ENCODE results near the gene OBI1. TPM values are rescaled to one million over a fixed set of nuclear protein-coding genes. Genes with fewer than 3 reads are reported as not detected.

Gene OBI1
- total and polyA plus RNA-seq, 2 donors (not counting 3 experiments of a cell fraction or from before 2014, with no cell fraction given), result 5.0 to 16.1 TPM

GRCh38 chr13:78675112-78675511 is 16.2 kb upstream of the OBI1 start:
- Histone ChIP-seq H3K4me3 (replicated peaks in 1 of 3; ENCODE audit: insufficient read depth in 1 of 3, low read depth in 1 of 3, low read length in 3 of 3) (no peak overlapping the region), H4K20me1 (replicated peaks; ENCODE audit: control insufficient read depth, extremely low read depth, insufficient read depth, low read length) (no peaks in the 10 kb centered on the region), H3K9me3 (replicated peaks; ENCODE audit: control insufficient read depth, insufficient read depth, low read length) (no peaks in the 10 kb centered on the region), H2AFZ (ENCODE audit: low read depth, low read length) (no peak overlapping the region), H3K4me1 (ENCODE audit: control insufficient read depth, extremely low read depth, insufficient read depth, low read length) (no peaks in the 10 kb centered on the region), H3K9ac (replicated peaks; ENCODE audit: extremely low read depth, insufficient read depth, low read length) (no peak overlapping the region), H3K27ac (ENCODE audit: insufficient read depth, low read depth, low read length) (no peak overlapping the region), H3K4me2 (ENCODE audit: insufficient read depth, low read length) (no peak overlapping the region), H3K36me3 (ENCODE audit: control insufficient read depth in 2 of 2, extremely low read depth in 1 of 2, insufficient read depth in 2 of 2, low read length in 2 of 2) (no peaks in the 10 kb centered on the region), H3K27me3 (ENCODE audit: control insufficient read depth in 2 of 2, insufficient read depth in 2 of 2, low read length in 2 of 2) (peaks cover 7 to 21% of the 10 kb centered on the region in 2 experiments), H3K79me2 (ENCODE audit: control insufficient read depth, insufficient read depth, low read length) (no peaks in the 10 kb centered on the region), H3K9me1 (replicated peaks; ENCODE audit: control insufficient read depth, extremely low read depth, insufficient read depth, low read length) (no peaks in the 10 kb centered on the region)
- no TSS peak for BruUV-seq (replicated peaks)
- no peak for DNase-seq (ENCODE audit: low read depth, low spot score)
- no peak for FAIRE-seq
- dilution Hi-C loops (cut with MboI; ENCODE audit: extremely low pct_ligation_motif_present, low sequenced_read_pairs) (no loop called here), intact Hi-C loops (cut with micrococcal nuclease) (no loop called here)
- TF ChIP-seq JUN (IDR thresholded peaks at IDR 0.05; ENCODE audit: borderline replicate concordance, insufficient read depth, insufficient read length, low read depth), result no peak
- TF ChIP-seq EZH2 (IDR thresholded peaks at IDR 0.05; ENCODE audit: borderline replicate concordance, low read depth, low read length, severe bottlenecking), result no peak
- TF ChIP-seq MAX (IDR thresholded peaks at IDR 0.05; ENCODE audit: insufficient read depth, insufficient read length), result no peak
- TF ChIP-seq POLR2AphosphoS5 (IDR thresholded peaks at IDR 0.05; ENCODE audit: insufficient read depth, low read depth, low read length), result no peak
- no peak for TF ChIP-seq POLR2A (IDR thresholded peaks at IDR 0.05; ENCODE audit: low read depth, low read length)
- TF ChIP-seq, protein P1, sequence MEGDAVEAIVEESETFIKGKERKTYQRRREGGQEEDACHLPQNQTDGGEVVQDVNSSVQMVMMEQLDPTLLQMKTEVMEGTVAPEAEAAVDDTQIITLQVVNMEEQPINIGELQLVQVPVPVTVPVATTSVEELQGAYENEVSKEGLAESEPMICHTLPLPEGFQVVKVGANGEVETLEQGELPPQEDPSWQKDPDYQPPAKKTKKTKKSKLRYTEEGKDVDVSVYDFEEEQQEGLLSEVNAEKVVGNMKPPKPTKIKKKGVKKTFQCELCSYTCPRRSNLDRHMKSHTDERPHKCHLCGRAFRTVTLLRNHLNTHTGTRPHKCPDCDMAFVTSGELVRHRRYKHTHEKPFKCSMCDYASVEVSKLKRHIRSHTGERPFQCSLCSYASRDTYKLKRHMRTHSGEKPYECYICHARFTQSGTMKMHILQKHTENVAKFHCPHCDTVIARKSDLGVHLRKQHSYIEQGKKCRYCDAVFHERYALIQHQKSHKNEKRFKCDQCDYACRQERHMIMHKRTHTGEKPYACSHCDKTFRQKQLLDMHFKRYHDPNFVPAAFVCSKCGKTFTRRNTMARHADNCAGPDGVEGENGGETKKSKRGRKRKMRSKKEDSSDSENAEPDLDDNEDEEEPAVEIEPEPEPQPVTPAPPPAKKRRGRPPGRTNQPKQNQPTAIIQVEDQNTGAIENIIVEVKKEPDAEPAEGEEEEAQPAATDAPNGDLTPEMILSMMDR (IDR thresholded peaks at IDR 0.05; ENCODE audit: extremely low read depth in 1 of 2, insufficient read depth in 1 of 2, low read depth in 1 of 2, low read length in 2 of 2), result no peak
- no peak for TF ChIP-seq FOS (IDR thresholded peaks at IDR 0.05; ENCODE audit: borderline replicate concordance, insufficient read depth, low read length)
- no peak for TF ChIP-seq GATA2 (IDR thresholded peaks at IDR 0.05; ENCODE audit: insufficient read depth, insufficient read length, low read depth, low read length)
- no peak for TF ChIP-seq MYC (IDR thresholded peaks at IDR 0.05; ENCODE audit: low read depth, low read length)
- ChIA-PET CTCF (no interaction called here), POLR2A (no interaction called here)
